Measurements from ENCODE around the gene ZNF324B. TPM values are rescaled to one million over a fixed set of nuclear protein-coding genes. Genes with fewer than 3 reads are reported as not detected.
"Not testable (repeated sequence)": the region's sequence is repeated elsewhere in the genome, so short reads cannot be mapped to it uniquely, and the experiment has no call there.

Gene ZNF324B
- total RNA-seq (2014; rRNA removed; shearing (Covaris generic)): 4.1 and 9.3 TPM in 2 replicates

GRCh38 chr19:58451358-58452101 is at the start of gene ZNF324B:
Gene ZNF324B (plus strand): TSS chr19:58451622. CDS start chr19:58453702, 2,080 bp downstream.
- peak; percentile 96 for DNase-seq (ENCODE audit: low read depth)

GRCh38 chr19:58401840-58402421 is 49.5 kb upstream of the ZNF324B start:
- DNase-seq (ENCODE audit: low read depth): no peak

- DNase-seq (ENCODE audit: low read depth): not testable (repeated sequence)
Measured at GRCh38 chr19:58403920-58404478, 47.4 kb upstream of the ZNF324B start.

DNA sequence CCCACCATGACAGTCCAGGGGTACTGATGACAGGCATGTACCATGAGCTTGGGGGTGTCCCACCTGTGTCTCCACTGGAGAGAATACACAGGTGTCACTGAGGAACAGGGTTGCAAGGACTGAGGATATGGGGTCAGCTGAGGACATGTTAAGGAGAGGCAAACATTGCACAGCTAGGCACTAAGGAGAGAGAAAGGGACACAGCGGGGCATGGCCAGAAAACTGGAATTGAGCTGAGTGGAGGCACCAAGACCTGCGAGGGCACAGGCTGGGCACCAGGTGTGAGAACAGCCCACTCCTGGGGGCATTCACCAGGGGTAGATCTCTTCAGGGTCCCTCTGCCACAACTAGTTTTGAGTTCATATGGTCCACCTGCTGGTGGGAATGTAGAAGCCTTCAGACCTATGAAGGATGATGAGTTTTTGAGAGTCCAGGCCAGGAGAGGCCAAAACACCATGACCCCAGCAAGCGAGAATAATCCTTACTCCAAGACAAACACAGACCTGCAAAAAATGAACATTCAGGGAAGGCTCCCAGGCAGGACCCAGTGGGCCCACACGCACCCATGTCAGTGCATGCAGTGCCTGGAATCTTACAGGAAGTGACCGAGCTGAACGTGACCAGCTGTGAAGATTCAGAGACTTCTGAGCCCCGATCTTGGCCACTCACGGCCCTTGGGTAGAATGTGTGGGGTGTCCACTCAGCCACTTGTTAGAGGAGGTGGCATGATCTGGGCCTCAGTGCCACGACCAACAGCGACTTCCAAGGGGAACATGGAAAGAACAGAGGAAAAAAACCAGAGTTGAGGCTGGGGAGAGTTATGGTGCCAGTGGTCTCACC is 44.4 kb upstream of the ZNF324B start:
- peak; percentile 28 for DNase-seq (ENCODE audit: low read depth)

GRCh38 chr19:58407658-58408151 is 43.7 kb upstream of the ZNF324B start:
- no peak for DNase-seq (ENCODE audit: low read depth)

DNA sequence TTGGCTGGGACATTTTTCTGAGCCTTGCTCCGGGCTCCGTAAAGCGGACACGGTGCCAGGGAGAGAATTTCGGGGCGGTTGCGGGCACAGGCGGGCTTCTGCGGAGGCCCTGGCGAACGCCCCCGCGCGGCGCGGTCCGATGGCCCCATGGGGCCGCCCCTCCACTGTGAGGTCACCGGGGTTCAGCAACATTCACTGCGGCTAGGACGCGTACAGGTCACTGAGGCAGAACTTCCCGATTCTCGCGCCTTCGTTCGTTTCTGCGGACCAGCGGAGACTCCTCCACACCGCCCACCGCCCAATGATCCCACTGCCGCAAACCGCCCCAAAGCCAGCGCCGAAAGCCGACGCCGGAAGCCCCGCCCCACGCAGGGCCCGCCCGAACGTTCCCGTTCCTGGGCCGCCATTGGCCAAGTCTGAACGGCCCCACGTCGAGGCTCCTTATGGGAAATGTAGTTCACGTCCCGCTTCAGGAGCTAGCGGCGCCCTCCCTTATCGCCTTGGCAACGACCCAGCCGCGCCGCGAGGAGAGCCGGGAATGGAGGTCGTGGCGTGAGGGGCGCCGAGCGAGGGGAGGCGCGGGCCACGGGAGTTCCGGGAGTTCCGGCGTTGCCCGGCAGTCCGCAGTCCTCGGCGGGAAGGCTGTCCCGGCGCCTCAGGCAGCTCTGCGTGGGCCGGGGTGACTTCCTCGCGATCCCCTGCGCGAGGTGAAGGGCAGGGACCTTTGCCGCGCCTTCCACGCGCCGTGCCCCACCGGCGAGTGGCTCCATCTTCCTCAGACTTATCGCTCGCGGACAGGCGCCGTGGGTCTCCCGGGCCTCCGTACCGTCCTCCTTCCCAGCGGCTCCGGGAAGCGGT is 43.0 kb upstream of the ZNF324B start, which contains the start of gene ZNF584:
ZNF584 (plus strand) TSS at position 498 of the 858 bp plus-strand sequence. CDS start 499 bp downstream, outside the sequence.
- DNase-seq (ENCODE audit: low read depth): peak; percentile 96

DNA sequence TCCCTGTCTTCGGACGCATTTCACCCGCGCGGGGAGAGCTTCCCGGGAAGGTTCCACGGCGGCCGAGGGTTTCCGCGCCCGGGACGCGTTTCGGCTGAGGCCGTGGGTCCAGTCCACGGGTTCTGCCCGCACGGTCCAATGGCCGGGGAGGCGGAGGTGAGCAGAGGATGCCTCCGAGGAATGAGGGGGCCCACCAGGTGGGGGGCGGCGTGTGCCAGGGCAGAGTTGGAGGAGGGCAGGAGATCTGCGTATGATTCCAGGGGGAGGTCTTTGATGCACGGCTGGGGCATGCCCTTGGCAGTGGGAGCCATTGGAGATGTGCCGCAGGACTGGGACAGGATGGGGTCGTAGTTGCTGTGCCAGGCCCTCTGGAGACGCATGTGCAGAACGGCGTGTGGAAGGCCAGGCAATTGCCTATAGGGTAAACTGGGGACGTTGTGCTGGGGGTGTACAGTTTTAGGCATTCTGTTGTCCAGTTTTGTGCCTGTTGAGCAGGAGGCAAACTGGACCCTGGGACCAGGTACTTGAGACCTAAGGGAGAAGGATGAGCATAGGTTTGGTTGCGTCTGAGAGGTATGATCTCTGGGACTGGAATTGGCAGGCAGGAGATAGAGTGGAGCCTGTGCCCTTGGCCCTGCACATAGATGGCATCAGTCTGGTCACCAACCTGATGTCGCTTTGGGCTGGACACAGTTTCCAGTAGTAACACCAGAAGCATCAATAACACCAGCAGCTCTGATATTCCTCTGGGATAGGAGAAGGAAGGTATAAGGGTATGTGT is 42.2 kb upstream of the ZNF324B start:
- peak; percentile 47 for DNase-seq (ENCODE audit: low read depth)

GRCh38 chr19:58416604-58417003 is 34.8 kb upstream of the ZNF324B start:
- DNase-seq (ENCODE audit: low read depth): no peak

DNA sequence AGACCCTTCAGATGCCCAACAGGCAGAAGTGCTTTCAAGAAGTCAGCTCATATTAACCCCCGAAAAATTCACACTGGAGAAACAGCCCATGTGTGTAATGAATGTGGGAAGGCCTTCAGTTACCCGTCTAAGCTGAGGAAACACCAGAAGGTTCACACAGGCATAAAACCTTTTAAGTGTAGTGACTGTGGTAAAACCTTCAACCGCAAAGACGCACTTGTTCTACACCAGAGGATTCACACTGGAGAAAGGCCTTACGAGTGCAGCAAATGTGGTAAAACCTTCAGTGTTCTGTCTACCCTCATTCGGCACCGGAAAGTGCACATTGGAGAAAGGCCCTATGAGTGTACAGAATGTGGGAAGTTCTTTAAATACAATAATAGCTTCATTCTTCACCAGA is 34.4 kb upstream of the ZNF324B start:
- no peak for DNase-seq (ENCODE audit: low read depth)

GRCh38 chr19:58428617-58429016 is 22.8 kb upstream of the ZNF324B start:
- no peak for DNase-seq (ENCODE audit: low read depth)

- DNase-seq (ENCODE audit: low read depth): no peak
Measured at GRCh38 chr19:58429745-58430144, 21.7 kb upstream of the ZNF324B start.

- peak; percentile 30 for DNase-seq (ENCODE audit: low read depth)
Measured at GRCh38 chr19:58434217-58434616, 17.2 kb upstream of the ZNF324B start.

DNA sequence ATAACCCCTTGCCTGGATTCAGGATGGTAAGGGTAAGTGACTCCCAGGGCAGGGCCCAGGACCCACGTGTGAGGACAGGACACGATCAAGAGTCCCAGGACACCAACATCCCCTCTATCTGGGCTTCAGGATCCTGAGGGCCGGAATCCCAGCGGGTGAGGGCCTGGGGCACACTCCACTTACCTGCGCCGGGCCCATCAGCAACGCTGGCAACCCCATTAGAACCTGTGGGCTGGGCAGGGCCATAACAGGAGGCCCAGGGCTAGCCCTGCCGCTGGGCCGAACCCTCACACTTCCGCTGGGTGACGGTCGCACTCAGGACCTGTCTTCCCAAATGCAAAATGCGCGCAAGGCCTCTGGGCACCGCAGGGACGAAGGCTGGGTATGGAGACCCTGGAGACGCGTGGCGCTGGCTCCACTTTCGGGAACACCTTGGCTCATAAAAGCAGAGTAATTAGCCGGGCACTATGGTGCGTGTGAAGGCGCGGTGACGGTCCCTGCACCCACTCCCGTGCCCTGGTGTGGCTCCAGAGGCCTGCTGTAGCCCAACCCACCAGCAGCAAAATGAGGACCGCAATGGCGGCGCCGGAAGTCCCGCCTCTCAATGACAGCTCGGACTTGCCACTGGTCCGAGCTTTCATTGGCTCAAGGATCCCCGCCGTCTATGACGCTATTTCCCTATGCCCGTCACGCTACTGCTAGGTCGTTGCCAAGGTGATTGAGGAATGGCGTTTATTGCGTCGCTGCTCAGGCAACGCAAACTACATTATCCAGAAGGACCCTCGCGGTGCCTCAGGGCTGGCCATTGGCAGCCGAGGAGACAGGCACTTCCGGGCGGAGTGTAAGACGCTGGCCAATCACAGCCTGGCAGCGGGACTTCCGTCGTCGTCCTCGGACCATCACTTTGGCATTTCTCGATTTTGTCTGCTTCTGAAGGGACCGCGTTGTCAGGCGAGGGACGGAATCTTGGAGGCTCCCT is 11.6 kb upstream of the ZNF324B start, which contains the start of gene ZNF132:
ZNF132 (minus strand) TSS at position 578 of the 979 bp plus-strand sequence; CDS start at position 246, 332 bp downstream.
- peak; percentile 99 for DNase-seq (ENCODE audit: low read depth)

DNA sequence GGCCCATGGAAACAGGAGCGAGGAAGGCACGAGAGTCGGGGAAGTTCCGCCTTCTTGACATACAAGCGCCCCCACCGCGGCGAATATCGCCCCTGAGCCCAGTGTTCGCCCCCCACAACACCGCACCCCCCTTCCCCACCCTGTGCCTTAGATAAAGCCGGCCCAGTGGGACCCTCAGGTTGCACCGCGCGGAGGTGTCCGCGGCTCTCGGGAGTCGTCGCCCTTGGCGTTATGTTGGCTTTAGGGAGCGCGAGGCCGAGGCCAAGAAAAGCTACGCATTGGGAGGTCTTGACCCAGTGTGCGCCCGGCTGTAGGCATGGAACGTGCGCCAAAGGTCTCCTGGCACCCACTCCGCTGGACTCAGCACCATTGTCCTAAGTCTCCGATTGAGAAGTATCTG is 10.9 kb upstream of the ZNF324B start:
- no peak for DNase-seq (ENCODE audit: low read depth)

DNA sequence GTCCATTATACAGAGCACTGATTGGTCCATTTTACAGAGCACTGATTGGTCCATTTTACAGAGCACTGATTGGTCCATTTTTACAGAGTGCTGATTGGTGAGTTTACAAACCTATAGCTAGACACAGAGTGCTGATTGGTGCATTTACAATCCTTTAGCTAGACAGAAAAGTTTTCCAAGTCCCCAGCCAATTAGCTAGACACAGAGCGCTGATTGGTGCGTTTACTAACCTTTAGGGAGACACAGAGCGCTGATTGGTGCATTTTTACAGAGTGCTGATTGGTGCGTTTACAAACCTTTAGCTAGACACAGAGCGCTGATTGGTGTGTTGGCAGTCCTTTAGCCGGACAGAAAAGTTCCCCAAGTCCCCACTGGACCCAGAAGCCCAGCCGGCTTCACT is 8.4 kb upstream of the ZNF324B start:
- not testable (repeated sequence) for DNase-seq (ENCODE audit: low read depth)

- not testable (repeated sequence) for DNase-seq (ENCODE audit: low read depth)
Measured at GRCh38 chr19:58448860-58449259, 2.6 kb upstream of the ZNF324B start.

DNA sequence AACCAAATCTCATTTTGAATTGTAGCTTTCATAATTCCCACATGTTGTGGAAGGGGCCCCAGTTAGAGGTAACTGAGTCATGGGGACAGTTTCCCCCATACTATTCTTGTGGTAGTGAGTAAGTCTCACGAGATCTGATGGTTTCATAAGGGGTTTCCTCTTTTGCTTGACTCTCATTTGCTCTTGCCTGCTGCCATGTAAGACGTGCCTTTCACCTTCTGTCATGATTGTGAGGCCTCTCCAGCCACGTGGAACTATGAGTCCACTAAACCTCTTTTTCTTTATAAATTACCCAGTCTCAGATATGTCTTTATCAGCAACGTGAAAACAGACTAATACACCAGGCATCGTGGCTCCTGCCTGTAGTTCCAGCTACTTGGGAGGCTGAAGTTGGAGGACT is 1.4 kb upstream of the ZNF324B start:
- not testable (repeated sequence) for DNase-seq (ENCODE audit: low read depth)

DNA sequence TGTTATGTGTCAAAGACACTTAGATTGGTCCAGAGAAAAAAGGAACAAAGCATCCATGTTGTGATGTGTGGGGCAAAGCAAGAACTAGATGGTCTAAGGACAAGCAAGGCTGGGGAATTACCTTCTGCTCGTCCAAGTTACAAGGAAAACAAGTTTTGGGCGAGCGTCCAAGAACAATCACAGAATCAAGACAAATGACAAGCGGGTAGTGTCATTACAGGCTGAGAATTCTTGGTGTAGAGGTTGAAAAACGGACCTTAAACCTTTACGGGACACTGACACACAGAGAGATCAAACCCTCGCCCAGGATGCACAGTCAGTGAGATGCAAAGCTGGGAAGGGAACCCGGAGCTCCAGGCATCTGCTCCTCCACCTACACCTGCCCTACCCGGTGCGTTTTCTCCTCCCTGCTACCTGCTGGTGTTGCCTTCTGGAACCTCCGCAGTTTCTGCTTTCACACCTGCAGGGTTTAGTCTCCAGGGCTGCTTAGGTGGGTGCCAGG is 515 bp upstream of the ZNF324B start:
- no peak for DNase-seq (ENCODE audit: low read depth)

Data from RPMI7951 (cell line).